Fibroblast of lung (primary cell): ENCODE data around the gene RNF212. TPM values are rescaled to one million over a fixed set of nuclear protein-coding genes. Genes with fewer than 3 reads are reported as not detected.

Experiments
- DNase-seq, 2 donors: peaks; one replicate each; pipeline versions ENCODE4 v3.0.0 to v3.0.0-alpha.2; 2010; ENCODE audit warnings: low read depth in 2 of 2
- H2AFZ ChIP-seq: 2 replicates; pipeline ENCODE4 v1.5.1; 2012; ENCODE audit warnings: low read length, control low read depth, inconsistent platforms
- H3K27ac ChIP-seq: 2 replicates; pipeline ENCODE4 v1.5.1; 2011; ENCODE audit warnings: low read length, control low read depth; ENCODE audit not compliant: insufficient read depth
- H3K27me3 ChIP-seq: 2 replicates; pipeline ENCODE4 v1.5.1; 2011; ENCODE audit warnings: mild to moderate bottlenecking, low read length; ENCODE audit not compliant: control insufficient read depth, insufficient read depth
- H3K36me3 ChIP-seq: 2 replicates; pipeline ENCODE4 v1.5.1; 2011; ENCODE audit warnings: low read length; ENCODE audit not compliant: control insufficient read depth, insufficient read depth
- H3K4me1 ChIP-seq: 2 replicates; pipeline ENCODE4 v1.5.1; 2011; ENCODE audit warnings: low read length; ENCODE audit not compliant: control insufficient read depth, insufficient read depth; ENCODE audit errors: extremely low read depth
- H3K4me2 ChIP-seq: 2 replicates; pipeline ENCODE4 v1.5.1; 2011; ENCODE audit warnings: low read length, control low read depth; ENCODE audit not compliant: insufficient read depth; ENCODE audit errors: extremely low read depth
- H3K4me3 ChIP-seq, 4 experiments: fragments of 200-600 bp in 1 of 4; sonication (generic) in 1 of 4; replicated peaks in 1 of 4; 2 replicates each; pipeline ENCODE4 v1.5.1; 2011 to 2016; ENCODE audit warnings: low read length in 4 of 4, low read depth in 3 of 4, mild to moderate bottlenecking in 3 of 4, control low read depth in 2 of 4, inconsistent platforms in 1 of 4, mixed read lengths in 1 of 4; ENCODE audit not compliant: insufficient read depth in 1 of 4; ENCODE audit errors: control extremely low read depth in 1 of 4
- H3K79me2 ChIP-seq: 2 replicates; pipeline ENCODE4 v1.5.1; 2012; ENCODE audit warnings: mild to moderate bottlenecking, low read length, inconsistent platforms; ENCODE audit not compliant: control insufficient read depth, insufficient read depth
- H3K9ac ChIP-seq: 2 replicates; pipeline ENCODE4 v1.5.1; 2011; ENCODE audit warnings: mild to moderate bottlenecking, low read length, control low read depth; ENCODE audit not compliant: insufficient read depth
- H3K9me3 ChIP-seq: 2 replicates; pipeline ENCODE4 v1.5.1; 2012; ENCODE audit warnings: low read depth, low read length; ENCODE audit not compliant: control insufficient read depth, insufficient read depth
- H4K20me1 ChIP-seq: 2 replicates; pipeline ENCODE4 v1.5.1; 2011; ENCODE audit warnings: low read length; ENCODE audit not compliant: control insufficient read depth, insufficient read depth; ENCODE audit errors: extremely low read depth
- CTCF ChIP-seq, 2 donors: IDR thresholded peaks in 1 of 2; conservative IDR thresholded peaks in 1 of 2; 1 replicate in 1 of 2; 2 replicates in 1 of 2; pipeline ENCODE4 v1.5.1; 2011 to 2012; ENCODE audit warnings: low read length in 2 of 2, control low read depth in 1 of 2, inconsistent platforms in 1 of 2, low read depth in 1 of 2, mild to moderate bottlenecking in 1 of 2
- EZH2 ChIP-seq: IDR thresholded peaks from 2 replicates; pipeline ENCODE4 v1.5.1; 2012; ENCODE audit warnings: low read length, control low read depth, mild to moderate bottlenecking; ENCODE audit errors: missing control alignments
- polyA plus RNA-seq, 2 donors: library from polyadenylated mRNA; depleted of rRNA in 1 of 2; stranded (reverse) in 1 of 2; unstranded in 1 of 2; fragments of >200 nt; gene quantifications; 2 replicates each; pipeline ENCODE4 v1.2.1, GENCODE V29; 2011 to 2012; ENCODE audit warnings: missing spikeins in 1 of 2
- total RNA-seq: library from RNA; depleted of rRNA; stranded (reverse); fragments of >200 nt; gene quantifications from 2 replicates; pipeline ENCODE4 v1.2.1, GENCODE V29; 2014

Gene RNF212
- total and polyA plus RNA-seq, 2 donors (not counting 1 experiment from before 2014, with no cell fraction given), result 0.66 to 1.6 TPM

GRCh38 chr4:1084796-1085403 lies 28.5 kb downstream of the RNF212 start:
- Histone ChIP-seq H3K79me2 (no peaks in the 10 kb centered on the region), H3K4me3 (no peak overlapping the region), H4K20me1 (no peaks in the 10 kb centered on the region), H3K4me2 (no peak overlapping the region), H3K27me3 (peaks cover 2% of the 10 kb centered on the region), H3K36me3 (no peaks in the 10 kb centered on the region), H3K27ac (no peak overlapping the region), H3K9me3 (no peaks in the 10 kb centered on the region), H3K9ac (no peak overlapping the region), H2AFZ (no peak overlapping the region), H3K4me1 (no peaks in the 10 kb centered on the region)
- no peak for DNase-seq
- TF ChIP-seq EZH2 (no peak), CTCF (conservative IDR thresholded peaks at IDR 0.05 in 1 of 2, IDR thresholded peaks at IDR 0.05 in 1 of 2; ENCODE audit: low read depth in 1 of 2, low read length in 2 of 2) (no peak)

- H3K27ac ChIP-seq, result no peak overlapping the region
- TF ChIP-seq EZH2 (no peak), CTCF (conservative IDR thresholded peaks at IDR 0.05 in 1 of 2, IDR thresholded peaks at IDR 0.05 in 1 of 2; ENCODE audit: low read depth in 1 of 2, low read length in 2 of 2) (no peak)
- no peak overlapping the region for H3K4me2 ChIP-seq
- H3K9me3 ChIP-seq, result no peaks in the 10 kb centered on the region
- DNase-seq, result no peak
- no peaks in the 10 kb centered on the region for H3K4me1 ChIP-seq
- H2AFZ ChIP-seq, result no peak overlapping the region
- H3K79me2 ChIP-seq, result no peaks in the 10 kb centered on the region
- H3K9ac ChIP-seq, result no peak overlapping the region
- H3K4me3 ChIP-seq, result no peak overlapping the region
- peaks cover 2% of the 10 kb centered on the region for H3K27me3 ChIP-seq
- no peaks in the 10 kb centered on the region for H3K36me3 ChIP-seq
- H4K20me1 ChIP-seq, result no peaks in the 10 kb centered on the region
Observed at GRCh38 chr4:1084394-1084793, 29.0 kb downstream of the RNF212 start.

- TF ChIP-seq CTCF (conservative IDR thresholded peaks at IDR 0.05 in 1 of 2, IDR thresholded peaks at IDR 0.05 in 1 of 2; ENCODE audit: low read depth in 1 of 2, low read length in 2 of 2), result no peak
- no peak for TF ChIP-seq EZH2
- no peaks in the 10 kb centered on the region for H4K20me1 ChIP-seq
- no peaks in the 10 kb centered on the region for H3K36me3 ChIP-seq
- H3K79me2 ChIP-seq, result no peaks in the 10 kb centered on the region
- no peak overlapping the region for H3K4me3 ChIP-seq
- H3K4me1 ChIP-seq, result no peaks in the 10 kb centered on the region
- H2AFZ ChIP-seq, result no peak overlapping the region
- no peak overlapping the region for H3K4me2 ChIP-seq
- no peak overlapping the region for H3K27ac ChIP-seq
- peaks cover 2% of the 10 kb centered on the region for H3K27me3 ChIP-seq
- no peaks in the 10 kb centered on the region for H3K9me3 ChIP-seq
- no peak overlapping the region for H3K9ac ChIP-seq
- DNase-seq, result peak; percentile 73 to 81
Observed at GRCh38 chr4:1082215-1083182, 30.9 kb downstream of the RNF212 start.
